ENCODE data around the gene KLRG1. TPM values are rescaled to one million over a fixed set of nuclear protein-coding genes. Genes with fewer than 3 reads are reported as not detected.

The KLRG1 gene
- total RNA-seq, 2 donors from 2014 or later, result 3.0 to 5.9 TPM

GRCh38 chr12:9022592-9022991 is 33.2 kb downstream of the KLRG1 start:
- no peak for ATAC-seq (ENCODE audit: insufficient number of reproducible peaks, low FRiP score, low read depth)
- Histone ChIP-seq H3K4me3 (no peak overlapping the region), H3K9me3 (peaks cover 3% of the 10 kb centered on the region), H3K27ac (no peak overlapping the region), H3K36me3 (no peaks in the 10 kb centered on the region), H3K27me3 (replicated peaks; ENCODE audit: insufficient read depth) (no peaks in the 10 kb centered on the region), H3K4me1 (ENCODE audit: control insufficient read depth in 1 of 2, low read depth in 2 of 2) (no peaks in the 10 kb centered on the region)
- TF ChIP-seq, protein P1, sequence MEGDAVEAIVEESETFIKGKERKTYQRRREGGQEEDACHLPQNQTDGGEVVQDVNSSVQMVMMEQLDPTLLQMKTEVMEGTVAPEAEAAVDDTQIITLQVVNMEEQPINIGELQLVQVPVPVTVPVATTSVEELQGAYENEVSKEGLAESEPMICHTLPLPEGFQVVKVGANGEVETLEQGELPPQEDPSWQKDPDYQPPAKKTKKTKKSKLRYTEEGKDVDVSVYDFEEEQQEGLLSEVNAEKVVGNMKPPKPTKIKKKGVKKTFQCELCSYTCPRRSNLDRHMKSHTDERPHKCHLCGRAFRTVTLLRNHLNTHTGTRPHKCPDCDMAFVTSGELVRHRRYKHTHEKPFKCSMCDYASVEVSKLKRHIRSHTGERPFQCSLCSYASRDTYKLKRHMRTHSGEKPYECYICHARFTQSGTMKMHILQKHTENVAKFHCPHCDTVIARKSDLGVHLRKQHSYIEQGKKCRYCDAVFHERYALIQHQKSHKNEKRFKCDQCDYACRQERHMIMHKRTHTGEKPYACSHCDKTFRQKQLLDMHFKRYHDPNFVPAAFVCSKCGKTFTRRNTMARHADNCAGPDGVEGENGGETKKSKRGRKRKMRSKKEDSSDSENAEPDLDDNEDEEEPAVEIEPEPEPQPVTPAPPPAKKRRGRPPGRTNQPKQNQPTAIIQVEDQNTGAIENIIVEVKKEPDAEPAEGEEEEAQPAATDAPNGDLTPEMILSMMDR (IDR thresholded peaks at IDR 0.05), result no peak
- no peak for DNase-seq (ENCODE audit: low spot score)

DNA sequence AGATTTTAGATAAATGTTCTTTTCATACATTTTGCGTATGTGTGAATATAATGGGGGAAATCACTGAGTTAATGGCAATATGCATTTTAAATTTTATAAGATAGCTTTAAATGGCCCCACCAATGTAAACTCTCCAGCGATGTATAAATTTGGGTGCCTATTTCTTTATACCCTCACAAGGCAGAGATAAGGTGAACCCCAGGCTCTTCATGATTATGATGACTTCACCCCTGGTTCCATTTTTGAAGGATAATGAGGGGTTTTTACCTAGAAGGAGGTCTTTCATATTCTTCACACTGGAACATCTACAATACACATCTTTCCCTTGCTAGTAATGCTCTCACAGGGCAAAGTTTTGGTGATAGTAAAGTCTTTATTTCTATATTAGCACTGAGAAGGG is 35.2 kb downstream of the KLRG1 start:
- DNase-seq (ENCODE audit: low spot score) (no peak), ATAC-seq (ENCODE audit: insufficient number of reproducible peaks, low FRiP score, low read depth) (no peak)
- Histone ChIP-seq H3K4me3 (no peak overlapping the region), H3K9me3 (no peaks in the 10 kb centered on the region), H3K36me3 (no peaks in the 10 kb centered on the region), H3K27ac (no peak overlapping the region), H3K27me3 (replicated peaks; ENCODE audit: insufficient read depth) (no peaks in the 10 kb centered on the region), H3K4me1 (ENCODE audit: control insufficient read depth in 1 of 2, low read depth in 2 of 2) (no peaks in the 10 kb centered on the region)
- TF ChIP-seq, protein P1 (IDR thresholded peaks at IDR 0.05), result no peak

DNA sequence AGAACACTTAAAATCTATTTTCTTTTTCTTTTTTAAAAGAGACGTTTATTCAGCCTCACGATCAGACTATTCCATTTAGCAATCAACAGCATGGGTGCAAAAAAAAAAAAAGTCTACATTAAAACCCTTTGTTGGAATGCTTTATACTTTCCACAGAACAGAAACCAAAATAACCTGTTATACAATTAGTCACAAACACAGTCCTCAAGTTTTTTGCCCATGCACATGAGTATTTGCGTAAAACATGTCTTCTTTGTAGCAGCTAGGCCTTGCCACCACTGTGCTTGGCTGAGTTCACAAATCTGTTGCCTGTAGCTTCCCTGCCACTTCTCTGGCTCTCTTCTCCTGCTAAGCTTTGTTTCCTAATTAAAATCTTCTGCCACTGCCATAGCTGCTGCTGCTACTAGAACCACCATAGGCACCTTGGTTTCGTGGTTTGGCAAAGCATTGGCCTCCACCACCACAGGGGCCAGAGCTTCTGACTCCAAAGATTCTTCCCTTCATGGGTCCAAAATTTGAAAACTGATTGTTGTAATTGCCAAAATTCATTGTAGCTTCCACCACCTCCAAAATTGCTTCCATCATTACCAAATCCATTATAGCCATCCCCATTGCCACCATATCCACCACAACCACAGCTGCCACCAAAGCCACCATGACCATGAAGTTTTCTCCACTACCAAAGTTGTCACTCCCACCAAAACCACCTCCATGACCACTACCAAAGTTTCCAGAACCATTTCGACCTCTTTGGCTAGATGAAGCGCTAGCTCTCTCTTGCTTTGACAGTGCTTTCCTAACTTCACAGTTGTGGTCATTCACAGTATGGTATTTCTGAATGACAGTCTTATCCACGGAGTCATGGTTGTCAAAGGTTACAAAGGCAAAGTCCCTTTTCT is 38.1 kb downstream of the KLRG1 start:
- H3K36me3 ChIP-seq, result no peaks in the 10 kb centered on the region
- H3K4me1 ChIP-seq (ENCODE audit: control insufficient read depth in 1 of 2, low read depth in 2 of 2), result no peaks in the 10 kb centered on the region
- no peaks in the 10 kb centered on the region for H3K9me3 ChIP-seq
- ATAC-seq (ENCODE audit: insufficient number of reproducible peaks, low FRiP score, low read depth) (no peak), DNase-seq (ENCODE audit: low spot score) (no peak)
- H3K27me3 ChIP-seq (replicated peaks; ENCODE audit: insufficient read depth), result no peaks in the 10 kb centered on the region
- TF ChIP-seq, protein P1 (IDR thresholded peaks at IDR 0.05), result no peak
- H3K27ac ChIP-seq, result no peak overlapping the region
- no peak overlapping the region for H3K4me3 ChIP-seq

- no peaks in the 10 kb centered on the region for H3K27me3 ChIP-seq (replicated peaks; ENCODE audit: insufficient read depth)
- TF ChIP-seq, protein P1 (IDR thresholded peaks at IDR 0.05), result no peak
- no peaks in the 10 kb centered on the region for H3K36me3 ChIP-seq
- no peak for DNase-seq (ENCODE audit: low spot score)
- no peak for ATAC-seq (ENCODE audit: insufficient number of reproducible peaks, low FRiP score, low read depth)
- H3K4me3 ChIP-seq, result no peak overlapping the region
- H3K27ac ChIP-seq, result no peak overlapping the region
- no peaks in the 10 kb centered on the region for H3K4me1 ChIP-seq (ENCODE audit: control insufficient read depth in 1 of 2, low read depth in 2 of 2)
- H3K9me3 ChIP-seq, result no peaks in the 10 kb centered on the region
Observed at GRCh38 chr12:9030776-9031175, 41.4 kb downstream of the KLRG1 start.

DNA sequence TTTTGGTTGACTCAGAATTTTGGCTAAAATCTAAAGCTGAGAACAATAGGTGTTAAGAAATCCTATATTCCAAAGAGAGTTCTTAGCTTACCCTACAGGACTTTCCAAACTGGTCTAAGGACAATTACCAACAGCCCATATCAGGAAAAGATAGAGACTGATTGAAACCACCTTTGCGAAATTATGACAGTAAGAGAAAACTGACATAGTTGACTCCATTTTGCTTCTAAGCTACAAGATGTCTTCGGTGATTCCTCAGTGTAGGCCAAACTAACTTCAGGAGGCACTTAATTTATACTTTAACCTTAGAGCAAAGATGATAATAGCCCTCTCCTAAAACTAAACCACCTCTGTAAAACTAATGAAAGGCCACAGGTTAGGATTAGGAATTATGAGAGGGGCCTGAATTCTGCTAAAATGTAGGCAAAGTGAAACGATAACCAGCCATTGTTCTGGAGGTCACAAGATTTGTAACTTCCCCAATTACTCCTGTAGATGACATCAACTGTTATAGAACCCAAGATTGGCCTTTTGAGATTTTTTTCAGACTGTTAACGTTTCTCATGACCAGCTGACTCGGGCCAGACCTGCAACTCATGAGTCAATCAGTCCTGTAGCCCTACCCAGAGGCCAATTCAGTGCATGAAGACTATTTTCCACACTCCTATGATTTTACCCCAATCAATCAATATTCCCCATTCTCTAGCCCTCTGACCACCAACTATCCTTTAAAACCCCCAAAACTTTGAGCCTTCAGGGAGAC is 43.0 kb downstream of the KLRG1 start:
- TF ChIP-seq, protein P1 (IDR thresholded peaks at IDR 0.05), result no peak
- no peak overlapping the region for H3K27ac ChIP-seq
- H3K36me3 ChIP-seq, result no peaks in the 10 kb centered on the region
- H3K4me1 ChIP-seq (ENCODE audit: control insufficient read depth in 1 of 2, low read depth in 2 of 2), result no peaks in the 10 kb centered on the region
- H3K9me3 ChIP-seq, result no peaks in the 10 kb centered on the region
- no peak overlapping the region for H3K4me3 ChIP-seq
- no peaks in the 10 kb centered on the region for H3K27me3 ChIP-seq (replicated peaks; ENCODE audit: insufficient read depth)
- no peak for ATAC-seq (ENCODE audit: insufficient number of reproducible peaks, low FRiP score, low read depth)
- DNase-seq (ENCODE audit: low spot score), result no peak
